Nephron progenitor cell (in vitro differentiated cells): ENCODE results near the gene SOD2.
A peak's percentile ranks its signal among the peaks of the same experiment; 100 is the strongest.
"Not testable (repeated sequence)": the region's sequence is repeated elsewhere in the genome, so short reads cannot be mapped to it uniquely, and the experiment has no call there.

Experiments used
- DNase-seq: peaks from one replicate; pipeline ENCODE4 v3.0.0; 2021
- H3K27ac Mint-ChIP-seq: 2 replicates; pipeline ENCODE4 v1.8.0; 2021; ENCODE audit warnings: mild to moderate bottlenecking, moderate library complexity, mixed read lengths
- H3K27me3 Mint-ChIP-seq: 2 replicates; pipeline ENCODE4 v1.8.0; 2021; ENCODE audit warnings: mild to moderate bottlenecking, low read depth, mixed read lengths; ENCODE audit not compliant: poor library complexity
- H3K36me3 Mint-ChIP-seq: 2 replicates; pipeline ENCODE4 v1.8.0; 2021; ENCODE audit warnings: low read depth, mixed read lengths
- H3K4me1 Mint-ChIP-seq: 2 replicates; pipeline ENCODE4 v1.8.0; 2021; ENCODE audit warnings: mixed read lengths
- H3K4me3 Mint-ChIP-seq: 2 replicates; pipeline ENCODE4 v1.8.0; 2021; ENCODE audit warnings: mild to moderate bottlenecking, moderate library complexity, mixed read lengths
- H3K9me3 Mint-ChIP-seq: 2 replicates; pipeline ENCODE4 v1.8.0; 2021; ENCODE audit warnings: mild to moderate bottlenecking, moderate library complexity, mixed read lengths
- CTCF ChIP-seq: fragments of 200-600 bp; sonication (generic); IDR thresholded peaks from 2 replicates; pipeline ENCODE4 v1.5.0; 2021; ENCODE audit warnings: antibody characterized with exemption

SOD2 gene

GRCh38 chr6:159693128-159693893 lies at the start of gene SOD2:
TSS of gene SOD2 (minus strand) at chr6:159693241. CDS start at chr6:159693167, 74 bp downstream.
- Mint-ChIP-seq H3K4me1 (peaks cover 33% of the 10 kb centered on the region), H3K27ac (peak within 1 kb of the TSS; percentile 97), H3K27me3 (peaks cover 6% of the 10 kb centered on the region), H3K4me3 (peak within 1 kb of the TSS; percentile 91), H3K9me3 (no peaks in the 10 kb centered on the region), H3K36me3 (peaks cover 15% of the 10 kb centered on the region)
- no peak for TF ChIP-seq CTCF
- peak; percentile 88 for DNase-seq

- H3K36me3 Mint-ChIP-seq: peaks cover 71% of the 10 kb centered on the region
- no peaks in the 10 kb centered on the region for H3K27me3 Mint-ChIP-seq
- no peak overlapping the region for H3K4me3 Mint-ChIP-seq
- H3K9me3 Mint-ChIP-seq: no peaks in the 10 kb centered on the region
- no peak for TF ChIP-seq CTCF
- no peak overlapping the region for H3K27ac Mint-ChIP-seq
- no peak for DNase-seq
- H3K4me1 Mint-ChIP-seq: no peaks in the 10 kb centered on the region
Measured at GRCh38 chr6:159742165-159742564, 49.1 kb upstream of the SOD2 start.

- Mint-ChIP-seq H3K27me3 (no peaks in the 10 kb centered on the region), H3K4me1 (no peaks in the 10 kb centered on the region), H3K9me3 (no peaks in the 10 kb centered on the region), H3K36me3 (peaks cover 51% of the 10 kb centered on the region), H3K27ac (peak overlapping the region; percentile 16), H3K4me3 (no peak overlapping the region)
- no peak for DNase-seq
- no peak for TF ChIP-seq CTCF
Measured at GRCh38 chr6:159739341-159739740, 46.3 kb upstream of the SOD2 start.

GRCh38 chr6:159736908-159737307 lies 43.9 kb upstream of the SOD2 start:
- Mint-ChIP-seq H3K27ac (no peak overlapping the region), H3K4me1 (no peaks in the 10 kb centered on the region), H3K36me3 (peaks cover 50% of the 10 kb centered on the region), H3K9me3 (peaks cover 5% of the 10 kb centered on the region), H3K27me3 (no peaks in the 10 kb centered on the region), H3K4me3 (no peak overlapping the region)
- DNase-seq: no peak
- no peak for TF ChIP-seq CTCF

- not testable (repeated sequence) for H3K27me3 Mint-ChIP-seq, H3K4me3 Mint-ChIP-seq, DNase-seq, H3K9me3 Mint-ChIP-seq
- Mint-ChIP-seq H3K4me1 (peaks cover 21% of the 10 kb centered on the region), H3K27ac (peak overlapping the region; percentile 78), H3K36me3 (peaks cover 52% of the 10 kb centered on the region)
Measured at GRCh38 chr6:159733395-159733794, 40.4 kb upstream of the SOD2 start.

GRCh38 chr6:159732550-159732949 lies 39.5 kb upstream of the SOD2 start:
- not testable (repeated sequence) for H3K27me3 Mint-ChIP-seq, DNase-seq, H3K4me3 Mint-ChIP-seq, H3K27ac Mint-ChIP-seq, H3K9me3 Mint-ChIP-seq
- Mint-ChIP-seq H3K4me1 (peaks cover 21% of the 10 kb centered on the region), H3K36me3 (peaks cover 44% of the 10 kb centered on the region)

GRCh38 chr6:159730332-159730676 lies 37.3 kb upstream of the SOD2 start:
- H3K36me3 Mint-ChIP-seq: peaks cover 55% of the 10 kb centered on the region
- DNase-seq: no peak
- H3K9me3 Mint-ChIP-seq: peaks cover 10% of the 10 kb centered on the region
- no peak for TF ChIP-seq CTCF
- peak overlapping the region; percentile 34 for H3K4me3 Mint-ChIP-seq
- peaks cover 5% of the 10 kb centered on the region for H3K27me3 Mint-ChIP-seq
- H3K27ac Mint-ChIP-seq: no peak overlapping the region
- H3K4me1 Mint-ChIP-seq: peaks cover 34% of the 10 kb centered on the region
